ENCODE results near the gene GOLGA6L7. TPM values are rescaled to one million over a fixed set of nuclear protein-coding genes. Genes with fewer than 3 reads are reported as not detected.
"Not testable (repeated sequence)": the region's sequence is repeated elsewhere in the genome, so short reads cannot be mapped to it uniquely, and the experiment has no call there.

Gene GOLGA6L7, protein sequence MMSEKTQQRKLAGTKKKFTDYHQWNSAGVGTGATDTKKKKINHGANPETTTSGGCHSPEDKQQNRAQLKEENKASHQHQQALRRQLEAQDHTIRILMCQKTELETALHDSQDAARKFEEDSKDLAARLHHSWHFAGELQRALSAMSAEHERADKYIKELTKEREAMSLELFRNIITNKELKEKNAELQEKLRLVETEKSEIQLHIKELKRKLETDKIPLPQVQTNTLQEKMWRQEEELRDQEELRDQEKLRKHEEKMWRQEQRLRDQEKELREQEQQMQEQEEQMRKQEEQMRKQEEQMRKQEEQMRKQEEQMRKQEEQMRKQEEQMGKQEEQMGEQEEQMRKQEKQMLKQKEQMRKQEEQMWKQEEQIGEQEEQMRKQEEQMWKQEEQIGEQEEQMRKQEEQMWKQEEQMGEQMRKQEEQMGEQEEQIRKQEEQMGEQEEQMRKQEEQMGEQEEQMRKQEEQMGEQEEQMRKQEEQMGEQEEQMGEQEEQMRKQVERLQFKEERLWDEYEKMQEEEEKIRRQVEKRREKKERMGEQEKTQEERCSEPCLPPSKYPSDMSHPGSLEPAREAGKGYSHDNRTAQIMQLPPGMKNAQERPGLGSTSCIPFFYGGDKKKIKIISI
- polyA plus RNA-seq (2013): not detected in 2 replicates

DNA sequence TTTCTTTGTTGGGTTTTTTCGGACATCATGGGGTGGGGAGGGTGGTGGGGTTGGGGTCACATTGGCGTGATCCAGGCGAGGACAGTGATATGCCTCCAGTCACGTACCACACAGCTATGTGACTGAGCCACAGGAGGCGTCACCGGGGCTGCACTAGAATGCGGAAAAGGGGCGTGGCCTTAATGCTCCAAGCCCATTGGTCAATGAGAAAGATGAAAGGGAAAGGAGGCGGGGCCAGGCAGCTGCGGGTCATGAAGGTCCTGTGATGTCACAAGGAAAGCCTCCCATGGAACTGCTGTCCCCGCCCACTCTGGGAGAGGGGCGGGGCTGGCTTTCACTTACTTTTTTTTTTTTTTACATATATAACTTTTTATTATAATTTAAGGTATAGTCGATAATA, at the start of gene GOLGA6L7:
Gene GOLGA6L7 (minus strand): TSS at position 124 of the 400 bp plus-strand sequence. CDS start 95 bp downstream, at position 29.
- H3K27me3 ChIP-seq (ENCODE audit: insufficient read depth, low read length); H4K91ac ChIP-seq (ENCODE audit: low read depth, low read length); H2BK120ac ChIP-seq (ENCODE audit: insufficient read depth, low read length, poor library complexity); H3K9me3 ChIP-seq (ENCODE audit: insufficient read depth, low read depth, low read length); H2AK5ac ChIP-seq (ENCODE audit: low read length); H2BK5ac ChIP-seq (ENCODE audit: low read depth, low read length, poor library complexity); H3K23ac ChIP-seq (ENCODE audit: low read length); H2BK12ac ChIP-seq (ENCODE audit: low read length); H3K79me2 ChIP-seq (ENCODE audit: control insufficient read depth, insufficient read depth, low read length, poor library complexity); DNase-seq; H3K27ac ChIP-seq (ENCODE audit: low read depth, low read length); H3K18ac ChIP-seq (ENCODE audit: low read length); H4K12ac ChIP-seq (ENCODE audit: low read depth, low read length); H3K4ac ChIP-seq (ENCODE audit: low read depth, low read length); H2AFZ ChIP-seq (ENCODE audit: insufficient read depth, low read length, poor library complexity); H3K4me1 ChIP-seq (ENCODE audit: control insufficient read depth in 1 of 2, insufficient read depth in 2 of 2, low read length in 2 of 2); H3K4me3 ChIP-seq (ENCODE audit: low read depth, low read length); H4K8ac ChIP-seq (ENCODE audit: low read depth, low read length); H3K36me3 ChIP-seq (ENCODE audit: control insufficient read depth in 1 of 2, insufficient read depth in 2 of 2, low read length in 2 of 2); H3K9ac ChIP-seq (ENCODE audit: low read length); H3K14ac ChIP-seq (ENCODE audit: low read length); H3K79me1 ChIP-seq (ENCODE audit: low read length); H3K4me2 ChIP-seq (ENCODE audit: low read length): not testable (repeated sequence)
- WGBS (ENCODE audit: extremely low coverage, insufficient coverage, insufficient read length): 100% methylated on average over 1 of the region's 13 CpGs

DNA sequence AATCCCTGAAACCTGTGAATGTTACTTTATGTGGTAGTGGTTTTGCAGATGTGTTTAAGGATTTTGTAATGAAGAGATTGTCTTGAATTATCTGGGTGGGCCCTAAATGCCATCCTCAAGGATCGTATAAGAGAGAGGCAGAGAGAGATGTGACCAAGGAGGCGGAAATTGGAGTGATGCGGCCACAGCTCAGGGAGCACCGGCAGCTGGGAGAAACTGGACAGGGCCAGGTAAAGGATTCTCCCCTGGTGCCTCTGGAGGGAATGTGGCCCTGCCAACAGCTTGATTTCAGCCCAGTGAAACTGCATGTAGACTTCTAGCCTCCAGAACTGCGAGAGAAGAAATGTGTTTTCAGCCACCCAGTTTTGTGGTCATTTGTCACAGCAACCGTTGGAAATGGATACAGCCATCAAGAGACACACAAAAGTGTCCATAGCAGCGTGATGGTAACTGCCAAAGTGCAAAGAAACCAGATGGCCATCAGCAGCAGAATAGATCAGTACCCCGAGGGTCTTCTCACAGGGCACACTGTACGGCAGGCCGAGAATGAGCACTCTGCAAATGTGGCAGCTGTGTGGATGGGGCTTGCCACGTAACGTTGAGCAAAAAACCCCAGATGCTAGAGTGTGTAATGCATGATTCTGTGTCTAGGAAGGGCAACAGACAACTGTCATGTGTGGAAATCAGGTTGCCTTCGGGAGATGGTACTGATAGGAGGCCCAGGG, 49.6 kb upstream of the GOLGA6L7 start:
- Histone ChIP-seq H4K8ac (ENCODE audit: low read depth, low read length) (no peak overlapping the region), H3K4ac (ENCODE audit: low read depth, low read length) (no peak overlapping the region), H3K79me2 (ENCODE audit: control insufficient read depth, insufficient read depth, low read length, poor library complexity) (no peaks in the 10 kb centered on the region), H3K23ac (ENCODE audit: low read length) (no peak overlapping the region), H2AK5ac (ENCODE audit: low read length) (no peak overlapping the region), H3K27me3 (ENCODE audit: insufficient read depth, low read length) (no peaks in the 10 kb centered on the region), H3K14ac (ENCODE audit: low read length) (no peak overlapping the region), H3K36me3 (ENCODE audit: control insufficient read depth in 1 of 2, insufficient read depth in 2 of 2, low read length in 2 of 2) (no peaks in the 10 kb centered on the region), H3K4me2 (ENCODE audit: low read length) (no peak overlapping the region), H2AFZ (ENCODE audit: insufficient read depth, low read length, poor library complexity) (no peak overlapping the region), H3K4me1 (ENCODE audit: control insufficient read depth in 1 of 2, insufficient read depth in 2 of 2, low read length in 2 of 2) (no peaks in the 10 kb centered on the region), H2BK120ac (ENCODE audit: insufficient read depth, low read length, poor library complexity) (no peak overlapping the region), H3K9me3 (ENCODE audit: insufficient read depth, low read depth, low read length) (peaks cover 1% of the 10 kb centered on the region), H3K79me1 (ENCODE audit: low read length) (no peaks in the 10 kb centered on the region), H4K12ac (ENCODE audit: low read depth, low read length) (no peak overlapping the region), H3K4me3 (ENCODE audit: low read depth, low read length) (no peak overlapping the region), H3K27ac (ENCODE audit: low read depth, low read length) (no peak overlapping the region), H4K91ac (ENCODE audit: low read depth, low read length) (no peak overlapping the region), H2BK5ac (ENCODE audit: low read depth, low read length, poor library complexity) (no peak overlapping the region), H2BK12ac (ENCODE audit: low read length) (no peak overlapping the region), H3K18ac (ENCODE audit: low read length) (no peak overlapping the region), H3K9ac (ENCODE audit: low read length) (no peak overlapping the region)
- WGBS (ENCODE audit: extremely low coverage, insufficient coverage, insufficient read length): no CpG with 5 or more reads among the region's 13 CpGs
- no peak for DNase-seq

GRCh38 chr15:28896951-28897350, 48.5 kb upstream of the GOLGA6L7 start:
- no CpG with 5 or more reads among the region's 4 CpGs for WGBS (ENCODE audit: extremely low coverage, insufficient coverage, insufficient read length)
- H3K79me1 ChIP-seq (ENCODE audit: low read length): no peaks in the 10 kb centered on the region

DNA sequence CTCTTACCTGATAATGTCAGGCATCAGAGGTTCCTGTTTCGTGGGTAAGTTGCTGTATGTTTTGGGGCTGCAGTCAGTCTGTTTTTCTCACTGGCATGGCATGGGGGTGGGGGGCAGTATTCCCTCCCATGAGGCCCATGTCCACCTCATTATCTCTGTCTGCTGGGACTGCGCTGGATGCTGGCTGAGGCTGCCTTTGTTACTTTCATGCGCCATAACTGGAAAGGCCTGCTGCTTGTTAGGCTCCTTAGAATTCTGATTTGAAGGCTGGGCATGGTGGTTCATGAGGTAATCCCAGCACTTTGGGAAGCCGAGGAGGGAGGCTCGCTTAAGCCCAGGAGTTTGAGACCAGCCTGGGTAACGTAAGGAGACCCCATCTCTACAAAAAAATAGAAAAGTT, 47.1 kb upstream of the GOLGA6L7 start:
- Histone ChIP-seq H3K14ac (ENCODE audit: low read length) (no peak overlapping the region), H3K79me2 (ENCODE audit: control insufficient read depth, insufficient read depth, low read length, poor library complexity) (no peaks in the 10 kb centered on the region), H3K23ac (ENCODE audit: low read length) (no peak overlapping the region), H3K4ac (ENCODE audit: low read depth, low read length) (no peak overlapping the region), H3K36me3 (ENCODE audit: control insufficient read depth in 1 of 2, insufficient read depth in 2 of 2, low read length in 2 of 2) (no peaks in the 10 kb centered on the region), H3K79me1 (ENCODE audit: low read length) (no peaks in the 10 kb centered on the region), H3K18ac (ENCODE audit: low read length) (no peak overlapping the region), H3K27me3 (ENCODE audit: insufficient read depth, low read length) (no peaks in the 10 kb centered on the region), H3K4me3 (ENCODE audit: low read depth, low read length) (no peak overlapping the region), H2BK5ac (ENCODE audit: low read depth, low read length, poor library complexity) (no peak overlapping the region), H4K8ac (ENCODE audit: low read depth, low read length) (no peak overlapping the region), H3K9me3 (ENCODE audit: insufficient read depth, low read depth, low read length) (peaks cover 1% of the 10 kb centered on the region), H3K9ac (ENCODE audit: low read length) (no peak overlapping the region), H2BK120ac (ENCODE audit: insufficient read depth, low read length, poor library complexity) (no peak overlapping the region), H3K4me1 (ENCODE audit: control insufficient read depth in 1 of 2, insufficient read depth in 2 of 2, low read length in 2 of 2) (no peaks in the 10 kb centered on the region), H2AK5ac (ENCODE audit: low read length) (no peak overlapping the region), H2BK12ac (ENCODE audit: low read length) (no peak overlapping the region), H2AFZ (ENCODE audit: insufficient read depth, low read length, poor library complexity) (no peak overlapping the region), H3K27ac (ENCODE audit: low read depth, low read length) (no peak overlapping the region), H4K91ac (ENCODE audit: low read depth, low read length) (no peak overlapping the region), H3K4me2 (ENCODE audit: low read length) (no peak overlapping the region), H4K12ac (ENCODE audit: low read depth, low read length) (no peak overlapping the region)
- no CpG with 5 or more reads among the region's 6 CpGs for WGBS (ENCODE audit: extremely low coverage, insufficient coverage, insufficient read length)
- no peak for DNase-seq

More at GRCh38 chr15:28896951-28897350, 48.5 kb upstream of the GOLGA6L7 start:
- Histone ChIP-seq H3K79me2 (ENCODE audit: control insufficient read depth, insufficient read depth, low read length, poor library complexity) (no peaks in the 10 kb centered on the region), H3K23ac (ENCODE audit: low read length) (no peak overlapping the region), H3K4me3 (ENCODE audit: low read depth, low read length) (no peak overlapping the region), H3K27me3 (ENCODE audit: insufficient read depth, low read length) (no peaks in the 10 kb centered on the region), H3K18ac (ENCODE audit: low read length) (no peak overlapping the region), H3K36me3 (ENCODE audit: control insufficient read depth in 1 of 2, insufficient read depth in 2 of 2, low read length in 2 of 2) (no peaks in the 10 kb centered on the region), H3K14ac (ENCODE audit: low read length) (no peak overlapping the region), H3K27ac (ENCODE audit: low read depth, low read length) (no peak overlapping the region), H3K4me1 (ENCODE audit: control insufficient read depth in 1 of 2, insufficient read depth in 2 of 2, low read length in 2 of 2) (no peaks in the 10 kb centered on the region), H3K4ac (ENCODE audit: low read depth, low read length) (no peak overlapping the region), H3K4me2 (ENCODE audit: low read length) (no peak overlapping the region), H3K9me3 (ENCODE audit: insufficient read depth, low read depth, low read length) (peaks cover 1% of the 10 kb centered on the region), H4K91ac (ENCODE audit: low read depth, low read length) (no peak overlapping the region), H4K12ac (ENCODE audit: low read depth, low read length) (no peak overlapping the region), H4K8ac (ENCODE audit: low read depth, low read length) (no peak overlapping the region), H3K9ac (ENCODE audit: low read length) (no peak overlapping the region), H2BK12ac (ENCODE audit: low read length) (no peak overlapping the region), H2BK120ac (ENCODE audit: insufficient read depth, low read length, poor library complexity) (no peak overlapping the region), H2BK5ac (ENCODE audit: low read depth, low read length, poor library complexity) (no peak overlapping the region), H2AFZ (ENCODE audit: insufficient read depth, low read length, poor library complexity) (no peak overlapping the region), H2AK5ac (ENCODE audit: low read length) (no peak overlapping the region)
- peak in 1 of 2 donors; percentile 5 for DNase-seq
